NT2/D1 (cell line): ENCODE data around the gene HENMT1.
"Not testable (repeated sequence)": the region's sequence is repeated elsewhere in the genome, so short reads cannot be mapped to it uniquely, and the experiment has no call there.

ENCODE experiments used
- DNase-seq: peaks from one replicate; pipeline ENCODE4 v3.0.0-alpha.2; 2011; ENCODE audit warnings: low read depth, low spot score
- H3K27me3 ChIP-seq: 2 replicates; pipeline ENCODE4 v1.6.0; 2011; ENCODE audit warnings: mild to moderate bottlenecking; ENCODE audit not compliant: insufficient read length, insufficient read depth
- H3K36me3 ChIP-seq: 2 replicates; pipeline ENCODE4 v1.6.1; 2011; ENCODE audit warnings: mild to moderate bottlenecking, low read length, mixed read lengths; ENCODE audit not compliant: insufficient read depth, insufficient read length
- H3K4me1 ChIP-seq: 2 replicates; pipeline ENCODE4 v1.5.1; 2011; ENCODE audit not compliant: insufficient read depth, insufficient read length
- H3K4me3 ChIP-seq: 2 replicates; pipeline ENCODE4 v1.5.1; 2011; ENCODE audit warnings: low read depth; ENCODE audit not compliant: insufficient read length
- H3K9ac ChIP-seq: 2 replicates; pipeline ENCODE4 v1.6.0; 2011; ENCODE audit warnings: low read depth; ENCODE audit not compliant: insufficient read length
- H3K9me3 ChIP-seq: 2 replicates; pipeline ENCODE4 v1.5.1; 2011; ENCODE audit warnings: mild to moderate bottlenecking, low read length; ENCODE audit not compliant: insufficient read depth
- SUZ12 ChIP-seq: IDR thresholded peaks from 2 replicates; pipeline ENCODE4 v1.6.1; 2011; ENCODE audit not compliant: insufficient read length, insufficient read depth; ENCODE audit errors: extremely low read depth
- YY1 ChIP-seq: IDR thresholded peaks from 2 replicates; pipeline ENCODE4 v1.6.1; 2011; ENCODE audit not compliant: insufficient read length, insufficient read depth
- ZNF274 ChIP-seq: IDR thresholded peaks from 2 replicates; pipeline ENCODE4 v1.6.1; 2011; ENCODE audit warnings: mild to moderate bottlenecking, low read depth, low read length

HENMT1 gene

DNA sequence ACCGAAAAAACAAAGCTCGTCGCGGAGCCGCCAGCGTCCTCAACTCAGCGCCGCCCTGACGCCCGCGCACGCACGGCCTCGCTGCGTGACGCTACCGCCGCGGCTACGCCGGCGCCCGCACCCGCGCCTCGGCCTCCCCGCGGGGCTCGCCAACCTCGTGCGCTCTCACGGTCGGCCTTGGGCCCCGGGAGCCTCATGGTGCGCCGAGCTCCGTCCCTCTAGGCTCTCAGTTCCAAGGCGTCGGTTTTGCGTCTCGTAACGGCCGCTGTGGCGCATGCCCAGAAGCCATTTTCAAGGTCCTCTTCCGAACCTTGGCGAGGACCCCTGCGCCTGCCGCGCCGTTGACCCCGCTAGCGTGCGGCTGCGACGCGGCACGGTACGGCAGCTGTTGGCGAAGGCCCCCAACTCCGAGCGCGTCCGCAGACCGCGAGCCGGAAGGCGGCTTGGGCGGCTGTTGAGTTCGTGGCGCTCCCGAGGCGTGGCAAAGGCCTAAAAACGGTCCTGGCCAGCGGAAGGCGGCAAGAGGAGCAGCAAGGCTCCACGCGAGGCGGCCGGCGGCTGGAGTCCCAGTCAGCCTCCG is at the start of gene HENMT1:
TSS of gene HENMT1 (minus strand) at position 64 of the 580 bp plus-strand sequence. CDS start 1,209 bp downstream, outside the sequence.
- H3K36me3 ChIP-seq, result peaks cover 11% of the 10 kb centered on the region
- H3K9me3 ChIP-seq, result no peaks in the 10 kb centered on the region
- TF ChIP-seq YY1 (no peak), ZNF274 (no peak), SUZ12 (no peak)
- H3K9ac ChIP-seq, result peak within 1 kb of the TSS; percentile 96
- DNase-seq, result peak; percentile 58
- H3K27me3 ChIP-seq, result peaks cover 4% of the 10 kb centered on the region
- peak within 1 kb of the TSS; percentile 80 for H3K4me3 ChIP-seq
- no peaks in the 10 kb centered on the region for H3K4me1 ChIP-seq

DNA sequence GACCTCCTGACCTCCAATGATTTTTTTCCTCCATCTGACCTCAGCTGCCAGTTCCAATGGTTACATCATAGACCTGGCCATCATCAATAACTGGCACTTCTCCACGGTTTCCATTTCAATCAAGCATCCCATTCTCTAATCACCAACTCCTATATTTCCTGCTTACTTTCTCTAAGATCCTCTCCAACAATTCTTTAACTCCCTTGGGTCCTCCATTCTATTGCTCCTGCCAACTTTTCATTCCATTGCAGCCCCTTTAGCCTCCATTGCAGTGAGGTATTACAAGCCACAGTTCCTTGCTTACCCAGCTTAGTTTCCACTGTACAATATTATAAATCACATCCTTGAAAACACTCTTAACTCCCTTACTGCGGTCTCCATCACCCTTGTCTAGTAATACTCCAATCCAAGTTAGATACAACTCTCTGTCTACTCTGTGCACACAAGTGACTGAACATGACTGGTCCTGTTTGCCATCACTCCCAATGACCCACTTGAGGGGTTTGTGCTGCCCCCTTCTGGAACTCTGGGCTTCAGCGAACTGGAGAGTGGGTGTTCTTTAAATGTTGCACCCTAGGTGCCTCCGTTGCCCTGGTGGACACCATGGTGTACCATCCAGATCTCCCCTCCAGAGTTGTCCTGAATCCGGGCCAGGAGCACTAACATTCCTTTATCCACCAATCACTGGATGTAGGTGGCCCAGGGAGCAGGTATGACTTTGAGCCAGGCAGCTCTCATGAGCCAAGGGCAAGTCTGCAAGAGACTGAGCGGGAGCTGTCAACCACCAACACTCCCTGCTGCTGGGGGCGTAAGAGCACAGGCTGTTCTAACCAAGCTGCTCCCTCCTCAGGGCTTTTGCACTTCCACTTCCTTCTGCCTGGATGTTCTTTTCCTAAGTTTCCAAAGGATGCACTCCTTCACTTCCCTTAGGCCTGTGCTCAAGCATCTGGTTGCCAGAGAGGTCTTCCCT is 48.1 kb upstream of the HENMT1 start:
- no peak for DNase-seq
- TF ChIP-seq SUZ12 (no peak), ZNF274 (no peak), YY1 (no peak)

DNA sequence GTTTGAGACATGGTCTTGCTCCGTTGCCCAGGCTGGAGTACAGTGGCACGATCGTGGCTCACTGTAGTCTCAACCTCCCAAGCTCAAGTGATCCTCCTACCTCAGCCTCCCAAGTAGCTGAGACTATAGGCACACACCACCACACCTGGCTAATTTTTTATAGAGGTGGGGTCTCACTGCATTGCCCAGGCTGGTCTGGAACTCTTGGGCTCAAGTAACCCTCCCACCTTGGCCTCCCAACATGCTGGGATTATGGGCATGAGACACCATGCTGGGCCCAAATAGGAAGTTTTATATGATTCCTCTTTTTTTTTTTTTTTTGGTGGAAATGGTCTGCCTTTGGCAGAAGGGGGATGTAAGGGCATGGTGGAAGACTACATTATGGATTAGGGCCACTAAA is 45.8 kb upstream of the HENMT1 start:
- H3K36me3 ChIP-seq, result peaks cover 5% of the 10 kb centered on the region

More for the DNA sequence above, 48.1 kb upstream of the HENMT1 start:
- H3K4me3 ChIP-seq, result no peak overlapping the region
- no peaks in the 10 kb centered on the region for H3K9me3 ChIP-seq
- H3K36me3 ChIP-seq, result no peaks in the 10 kb centered on the region
- no peaks in the 10 kb centered on the region for H3K27me3 ChIP-seq
- no peaks in the 10 kb centered on the region for H3K4me1 ChIP-seq
- H3K9ac ChIP-seq, result no peak overlapping the region

DNA sequence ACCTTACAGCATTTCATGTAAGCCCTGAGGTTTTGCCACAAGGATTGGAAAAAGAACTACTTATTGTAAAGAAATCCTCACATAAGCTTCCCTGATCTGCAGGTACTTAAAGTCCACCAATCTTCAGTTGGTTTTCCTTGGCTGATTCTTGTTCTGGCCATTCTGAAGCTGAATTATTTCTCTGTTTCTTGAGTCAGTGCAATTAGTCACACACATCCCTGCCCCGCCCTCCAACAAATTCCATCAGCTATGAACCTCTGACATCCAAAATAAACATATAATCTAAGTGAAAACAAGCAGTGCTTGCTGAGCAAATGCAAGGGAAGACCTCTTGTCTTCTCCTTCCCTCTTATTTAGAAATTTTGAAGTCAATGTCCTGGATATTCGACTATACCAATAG is 43.6 kb upstream of the HENMT1 start:
- H3K4me3 ChIP-seq, result no peak overlapping the region
- peaks cover 24% of the 10 kb centered on the region for H3K36me3 ChIP-seq
- TF ChIP-seq ZNF274, result no peak
- no peak for TF ChIP-seq SUZ12
- no peak for TF ChIP-seq YY1
- H3K27me3 ChIP-seq, result no peaks in the 10 kb centered on the region
- no peaks in the 10 kb centered on the region for H3K4me1 ChIP-seq
- H3K9me3 ChIP-seq, result no peaks in the 10 kb centered on the region
- no peak for DNase-seq
- H3K9ac ChIP-seq, result no peak overlapping the region

More for the DNA sequence above, 45.8 kb upstream of the HENMT1 start:
- Histone ChIP-seq H3K4me1 (no peaks in the 10 kb centered on the region), H3K4me3 (no peak overlapping the region), H3K27me3 (no peaks in the 10 kb centered on the region), H3K9me3 (no peaks in the 10 kb centered on the region), H3K9ac (no peak overlapping the region)
- no peak for DNase-seq
- no peak for TF ChIP-seq SUZ12
- TF ChIP-seq ZNF274, result no peak
- no peak for TF ChIP-seq YY1

DNA sequence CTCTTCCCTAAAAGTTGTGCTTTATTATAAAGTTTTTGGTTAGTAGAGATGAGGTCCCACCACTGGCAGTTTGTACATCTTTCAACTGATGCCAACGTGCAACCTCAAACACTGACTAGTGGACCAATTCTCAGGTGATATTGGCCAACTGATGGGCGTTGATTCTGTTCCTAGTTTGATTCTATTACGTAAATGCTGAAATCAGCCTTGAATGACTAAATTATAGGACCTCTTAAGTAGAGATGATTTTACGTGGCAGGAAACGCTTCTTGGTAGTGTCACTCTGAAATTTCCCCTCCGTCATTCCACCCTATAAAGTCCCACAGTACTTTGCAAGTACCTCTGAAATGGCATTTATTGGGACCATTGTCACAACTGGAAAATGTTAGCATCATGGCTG is 43.0 kb upstream of the HENMT1 start:
- no peaks in the 10 kb centered on the region for H3K9me3 ChIP-seq
- H3K4me1 ChIP-seq, result no peaks in the 10 kb centered on the region
- H3K27me3 ChIP-seq, result no peaks in the 10 kb centered on the region
- no peak overlapping the region for H3K4me3 ChIP-seq
- no peak overlapping the region for H3K9ac ChIP-seq
- DNase-seq, result no peak
- TF ChIP-seq YY1, result no peak
- TF ChIP-seq SUZ12, result no peak
- no peak for TF ChIP-seq ZNF274
- H3K36me3 ChIP-seq, result peaks cover 30% of the 10 kb centered on the region

DNA sequence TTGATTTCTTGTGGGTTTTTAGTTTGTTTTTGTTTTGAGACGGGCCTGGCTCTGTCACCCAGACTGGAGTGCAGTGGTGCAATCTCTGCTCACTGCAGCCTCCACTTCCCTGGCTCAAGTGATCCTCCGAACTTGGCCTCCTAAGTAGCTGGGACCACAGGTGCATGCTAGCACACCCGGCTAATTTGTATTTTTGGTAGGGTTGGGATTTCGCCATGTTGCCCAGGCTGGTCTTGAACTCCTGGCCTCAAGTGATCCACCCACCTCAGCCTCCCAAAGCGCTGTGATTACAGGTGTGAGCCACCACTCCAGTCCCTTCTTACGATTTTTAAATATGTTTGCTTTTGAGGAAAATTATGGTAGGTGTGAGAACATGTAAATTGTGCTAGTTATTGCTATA is 41.2 kb upstream of the HENMT1 start:
- not testable (repeated sequence) for H3K9me3 ChIP-seq, H3K4me3 ChIP-seq, DNase-seq, H3K9ac ChIP-seq, H3K4me1 ChIP-seq, H3K27me3 ChIP-seq
- H3K36me3 ChIP-seq, result peaks cover 48% of the 10 kb centered on the region

DNA sequence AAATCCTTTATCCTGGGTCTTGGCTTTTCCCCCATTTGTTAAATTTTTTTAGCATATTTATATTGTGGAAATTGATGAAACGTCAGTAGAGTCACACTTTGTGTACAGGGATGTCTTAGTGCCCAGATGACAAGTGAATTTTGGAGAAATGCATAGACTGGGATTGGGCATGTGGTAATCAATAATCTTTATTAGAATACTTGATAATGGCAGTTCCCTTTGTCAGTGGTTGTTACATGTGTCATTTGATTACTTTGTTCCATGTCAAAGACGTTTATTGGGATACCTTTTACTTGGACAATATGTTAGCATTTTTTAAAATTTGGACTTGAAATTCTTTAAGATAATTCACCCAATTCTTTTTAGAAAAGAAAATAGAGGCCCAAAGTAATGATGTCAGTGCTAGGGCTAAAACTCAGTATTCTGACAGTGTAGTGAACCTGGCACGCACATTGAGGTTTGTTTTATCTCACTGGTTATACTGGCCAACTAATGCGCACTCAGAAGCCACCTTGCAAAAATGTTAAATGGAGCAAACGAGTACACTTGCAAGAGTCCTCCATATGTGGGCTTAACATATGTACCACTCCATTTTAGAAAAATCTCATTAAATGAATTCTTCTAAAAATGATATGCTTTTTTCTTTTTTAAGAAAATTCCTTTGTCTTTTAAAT is 40.4 kb upstream of the HENMT1 start:
- no peaks in the 10 kb centered on the region for H3K27me3 ChIP-seq
- no peaks in the 10 kb centered on the region for H3K4me1 ChIP-seq
- H3K36me3 ChIP-seq, result peaks cover 56% of the 10 kb centered on the region
- DNase-seq, result no peak
- TF ChIP-seq YY1 (no peak), SUZ12 (no peak), ZNF274 (no peak)
- no peaks in the 10 kb centered on the region for H3K9me3 ChIP-seq
- no peak overlapping the region for H3K4me3 ChIP-seq
- no peak overlapping the region for H3K9ac ChIP-seq
